GM12878 (cell line): ENCODE data around the gene TKT. TPM values are rescaled to one million over a fixed set of nuclear protein-coding genes. Genes with fewer than 3 reads are reported as not detected.

Experiments
- ASH2L ChIP-seq: fragments of 300-600, 200-600 bp; sonication (generic); IDR thresholded peaks from 2 replicates; pipeline ENCODE4 v1.6.1; 2017; ENCODE audit warnings: low read depth, mild to moderate bottlenecking, borderline replicate concordance
- BCL11A ChIP-seq: IDR thresholded peaks from 2 replicates; pipeline ENCODE4 v1.6.1; 2011; ENCODE audit warnings: low read depth, low read length
- BHLHE40 ChIP-seq, 2 experiments: fragments of 450-650 bp in 1 of 2; IDR thresholded peaks; 2 replicates each; pipeline ENCODE4 v1.6.1; 2011 to 2017; ENCODE audit warnings: low read depth in 2 of 2, borderline replicate concordance in 1 of 2, improper control_type of control experiment in 1 of 2, low read length in 1 of 2, mild to moderate bottlenecking in 1 of 2
- BRCA1 ChIP-seq: IDR thresholded peaks from 2 replicates; pipeline ENCODE4 v1.6.1; 2011; ENCODE audit warnings: low read depth, low read length, improper control_type of control experiment
- CEBPZ ChIP-seq: fragments of 150-350 bp; IDR thresholded peaks from 2 replicates; pipeline ENCODE4 v1.6.1; 2016; ENCODE audit warnings: low read depth, low read length
- CREM ChIP-seq: IDR thresholded peaks from 2 replicates; pipeline ENCODE4 v1.6.1; 2014; ENCODE audit warnings: antibody characterized with exemption, low read depth
- E4F1 ChIP-seq: fragments of 450-650 bp; IDR thresholded peaks from 2 replicates; pipeline ENCODE4 v1.6.1; 2018; ENCODE audit warnings: borderline replicate concordance, mild to moderate bottlenecking; ENCODE audit not compliant: partially characterized antibody
- HDAC2 ChIP-seq: fragments of 200-600 bp; sonication (generic); IDR thresholded peaks from 2 replicates; pipeline ENCODE4 v1.6.1; 2017
- KLF5 ChIP-seq: fragments of 450-650 bp; IDR thresholded peaks from 2 replicates; pipeline ENCODE4 v1.6.1; 2014; ENCODE audit warnings: mild to moderate bottlenecking; ENCODE audit not compliant: partially characterized antibody
- LARP7 ChIP-seq: fragments of 450-650 bp; IDR thresholded peaks from 2 replicates; pipeline ENCODE4 v1.6.1; 2017; ENCODE audit warnings: mild to moderate bottlenecking
- MEF2A ChIP-seq: IDR thresholded peaks from 2 replicates; pipeline ENCODE4 v1.6.1; 2011; ENCODE audit warnings: low read depth, mild to moderate bottlenecking, low read length, moderate library complexity; ENCODE audit not compliant: insufficient read depth
- MEF2B ChIP-seq: fragments of 450-650 bp; IDR thresholded peaks from 2 replicates; pipeline ENCODE4 v1.6.1; 2018; ENCODE audit warnings: mild to moderate bottlenecking, moderate library complexity; ENCODE audit not compliant: partially characterized antibody, poor library complexity, severe bottlenecking
- MLLT1 ChIP-seq: fragments of 450-650 bp; IDR thresholded peaks from 2 replicates; pipeline ENCODE4 v1.6.1; 2016; ENCODE audit warnings: mild to moderate bottlenecking
- MTA2 ChIP-seq: fragments of 450-650 bp; IDR thresholded peaks from 2 replicates; pipeline ENCODE4 v1.6.1; 2016; ENCODE audit warnings: low read depth, mild to moderate bottlenecking, moderate library complexity
- NFIC ChIP-seq: IDR thresholded peaks from 2 replicates; pipeline ENCODE4 v1.6.1; 2012; ENCODE audit warnings: low read depth, mild to moderate bottlenecking, inconsistent platforms, low read length, moderate library complexity
- NFXL1 ChIP-seq: fragments of 450-650 bp; IDR thresholded peaks from 2 replicates; pipeline ENCODE4 v1.6.1; 2017; ENCODE audit warnings: antibody characterized with exemption, mild to moderate bottlenecking, borderline replicate concordance
- NR2C2 ChIP-seq: IDR thresholded peaks from 2 replicates; pipeline ENCODE4 v1.6.1; 2011; ENCODE audit warnings: borderline replicate concordance, low read depth; ENCODE audit not compliant: control insufficient read depth, insufficient read length
- PAX8 ChIP-seq: fragments of 450-650 bp; IDR thresholded peaks from 2 replicates; pipeline ENCODE4 v1.6.1; 2017; ENCODE audit warnings: mild to moderate bottlenecking, moderate library complexity
- POLR2AphosphoS5 ChIP-seq: IDR thresholded peaks from 2 replicates; pipeline ENCODE4 v1.6.1; 2011; ENCODE audit warnings: mild to moderate bottlenecking, low read length, inconsistent platforms
- POU2F2 ChIP-seq: IDR thresholded peaks from 3 replicates; pipeline ENCODE4 v1.6.1; 2011; ENCODE audit warnings: low read depth, mild to moderate bottlenecking, low read length, borderline replicate concordance
- RB1 ChIP-seq: fragments of 450-650 bp; formaldehyde crosslinking; IDR thresholded peaks from 2 replicates; pipeline ENCODE4 v1.6.1; 2017; ENCODE audit warnings: mild to moderate bottlenecking, borderline replicate concordance
- SMAD1 ChIP-seq: fragments of 450-650 bp; IDR thresholded peaks from 2 replicates; pipeline ENCODE4 v1.6.1; 2018; ENCODE audit warnings: mild to moderate bottlenecking, low read depth; ENCODE audit not compliant: partially characterized antibody
- STAT3 ChIP-seq: IDR thresholded peaks from 2 replicates; pipeline ENCODE4 v1.6.1; 2011; ENCODE audit warnings: low read depth, low read length, improper control_type of control experiment
- YBX1 ChIP-seq: fragments of 450-650 bp; IDR thresholded peaks from 2 replicates; pipeline ENCODE4 v1.6.1; 2016; ENCODE audit warnings: antibody characterized with exemption
- polyA plus RNA-seq, 11 experiments: library from polyadenylated mRNA; depleted of rRNA in 4 of 11; unstranded in 6 of 11; stranded (reverse) in 5 of 11; fragments of >200 nt; fragmentation: Nextera tagmentation in 4 of 11; fragmentation: Illumina TruSeq in 1 of 11; extraction: Ambion mirVana in 4 of 11; extraction: Trizol in 1 of 11; gene quantifications; 1 replicate in 1 of 11; 2 replicates in 10 of 11; pipeline versions ENCODE4 v1.2.1 to v1.2.3, GENCODE V29; 2011 to 2016; ENCODE audit warnings: inconsistent platforms in 2 of 11, missing spikeins in 2 of 11, low read depth in 1 of 11
- total RNA-seq, 4 experiments: library from RNA; depleted of rRNA in 3 of 4; stranded (reverse); fragments of >200 nt in 3 of 4; fragmentation: Illumina TruSeq in 1 of 4; extraction: Trizol in 1 of 4; gene quantifications; 2 replicates each; pipeline versions ENCODE4 v1.2.1 to v1.2.3, GENCODE V29; 2013 to 2021

TKT gene
- total and polyA plus RNA-seq, 10 of the 15 experiments (the other 5 are each of a cell fraction or from before 2014, with no cell fraction given): 56.4 to 385 (median 143) TPM

GRCh38 chr3:53255775-53256703 is at the start of gene TKT (continued):
- TF ChIP-seq MLLT1 (peak; percentile 47; the same call in 1 of the 2 replicates), POU2F2 (no peak), ASH2L (no peak; the same call in 1 of the 2 replicates), BHLHE40 (IDR thresholded peaks at IDR 0.05; ENCODE audit: borderline replicate concordance in 1 of 2, low read depth in 2 of 2, low read length in 1 of 2) (no peak), NFXL1 (0 out of 2 replicates have a peak, but pooled peaks have one; percentile 76), HDAC2 (peak; percentile 80; the same call in 1 of the 2 replicates), MTA2 (peak; percentile 21; the same call in 1 of the 2 replicates), POLR2AphosphoS5 (peak; percentile 77), RB1 (peak; percentile 74; the same call in 1 of the 2 replicates), NFIC (no peak), PAX8 (no peak), YBX1 (no peak), MEF2A (no peak), NR2C2 (no peak), CREM (no peak), STAT3 (no peak), SMAD1 (no peak), LARP7 (peak; percentile 12; the same call in 1 of the 2 replicates), KLF5 (peak; percentile 23), BRCA1 (no peak), MEF2B (no peak), BCL11A (no peak), E4F1 (no peak), CEBPZ (no peak)
